ENCODE results near the gene TBR1. TPM values are rescaled to one million over a fixed set of nuclear protein-coding genes. Genes with fewer than 3 reads are reported as not detected.

Gene TBR1
- total RNA-seq, 4 donors from 2014 or later: not detected

- TF ChIP-seq CTCF (IDR thresholded peaks at IDR 0.05; ENCODE audit: low read depth): no peak
Observed at GRCh38 chr2:161379740-161380139, 36.4 kb upstream of the TBR1 start.

GRCh38 chr2:161381546-161381945 lies 34.6 kb upstream of the TBR1 start:
- no peak for TF ChIP-seq CTCF (IDR thresholded peaks at IDR 0.05; ENCODE audit: low read depth)

GRCh38 chr2:161382747-161383146 lies 33.4 kb upstream of the TBR1 start:
- no peak for TF ChIP-seq CTCF (IDR thresholded peaks at IDR 0.05; ENCODE audit: low read depth)

- no peak for TF ChIP-seq CTCF (IDR thresholded peaks at IDR 0.05; ENCODE audit: low read depth)
Observed at GRCh38 chr2:161384864-161385263, 31.2 kb upstream of the TBR1 start.

GRCh38 chr2:161386228-161386824 lies 29.8 kb upstream of the TBR1 start:
- no peak for TF ChIP-seq CTCF (IDR thresholded peaks at IDR 0.05; ENCODE audit: low read depth)

- TF ChIP-seq CTCF (IDR thresholded peaks at IDR 0.05; ENCODE audit: low read depth): no peak
Observed at GRCh38 chr2:161388146-161388779, 27.8 kb upstream of the TBR1 start.

- TF ChIP-seq CTCF (IDR thresholded peaks at IDR 0.05; ENCODE audit: low read depth): no peak
Observed at GRCh38 chr2:161391737-161392506, 24.2 kb upstream of the TBR1 start.

Data from subcutaneous adipose tissue (tissue), 4 donors.